HG03097 (cell line): ENCODE results near the gene CELF4.

ENCODE experiments used
- ATAC-seq: cut with Tn5 transposase; IDR thresholded peaks from one replicate; pipeline ENCODE4 v1.9.1; 2021; ENCODE audit not compliant: unreplicated experiment, low FRiP score

The CELF4 gene

GRCh38 chr18:37332628-37333420 is 232.8 kb downstream of the CELF4 start:
- ATAC-seq, result no peak

DNA sequence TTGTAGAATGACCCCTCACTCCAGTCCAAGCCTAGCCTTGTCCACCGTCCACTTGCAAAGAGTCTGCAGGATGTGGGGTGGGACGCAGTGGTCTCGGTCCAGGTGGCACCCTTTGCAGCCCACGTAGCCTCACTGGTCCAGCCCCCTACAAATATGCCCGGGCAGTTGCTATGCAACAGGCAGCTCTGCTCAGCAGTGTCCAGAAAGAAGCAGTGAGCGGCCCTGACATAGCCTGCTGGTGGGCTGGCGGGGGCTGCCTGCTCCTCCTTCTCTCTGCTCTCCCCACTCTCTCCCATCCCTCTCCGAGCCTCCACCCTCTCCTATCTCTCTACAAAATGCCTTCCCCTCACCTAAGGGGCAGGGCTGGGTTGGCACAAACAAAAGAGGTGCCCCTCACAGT is 233.4 kb downstream of the CELF4 start:
- ATAC-seq, result no peak

- ATAC-seq, result no peak
Observed at GRCh38 chr18:37330173-37330572, 235.4 kb downstream of the CELF4 start.

GRCh38 chr18:37328946-37329719 is 236.5 kb downstream of the CELF4 start:
- ATAC-seq, result no peak

- ATAC-seq, result no peak
Observed at GRCh38 chr18:37327063-37327577, 238.5 kb downstream of the CELF4 start.

DNA sequence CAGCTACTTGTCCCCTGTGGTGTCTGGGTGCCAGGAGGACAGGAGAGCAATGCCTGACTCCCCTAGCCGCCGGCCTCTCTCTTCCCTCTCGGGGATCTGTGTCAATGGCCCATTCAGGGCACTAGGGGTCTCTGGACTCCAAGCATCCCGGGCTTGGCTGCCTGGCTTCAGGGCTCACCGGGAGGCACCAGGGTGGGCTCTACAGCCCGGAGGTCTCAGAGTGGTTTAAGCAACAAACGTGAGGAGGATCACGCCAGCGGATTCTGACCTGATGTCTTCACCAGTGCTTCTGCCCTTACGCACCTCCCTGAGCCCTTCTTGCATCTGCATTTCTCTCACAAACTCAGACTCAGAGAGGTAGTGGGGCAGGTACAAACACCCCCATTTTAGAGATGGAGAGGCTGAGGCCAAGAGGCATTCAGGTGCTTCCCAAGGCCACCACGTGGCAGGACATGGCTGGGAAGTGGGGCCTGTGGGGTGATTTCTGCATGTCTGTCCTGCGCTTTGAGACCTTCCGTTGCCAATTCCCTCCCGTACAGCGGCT is 243.0 kb downstream of the CELF4 start:
- peak; percentile 66 for ATAC-seq

- no peak for ATAC-seq
Observed at GRCh38 chr18:37321582-37322491, 243.8 kb downstream of the CELF4 start.

- ATAC-seq, result no peak
Observed at GRCh38 chr18:37320317-37320716, 245.3 kb downstream of the CELF4 start.

DNA sequence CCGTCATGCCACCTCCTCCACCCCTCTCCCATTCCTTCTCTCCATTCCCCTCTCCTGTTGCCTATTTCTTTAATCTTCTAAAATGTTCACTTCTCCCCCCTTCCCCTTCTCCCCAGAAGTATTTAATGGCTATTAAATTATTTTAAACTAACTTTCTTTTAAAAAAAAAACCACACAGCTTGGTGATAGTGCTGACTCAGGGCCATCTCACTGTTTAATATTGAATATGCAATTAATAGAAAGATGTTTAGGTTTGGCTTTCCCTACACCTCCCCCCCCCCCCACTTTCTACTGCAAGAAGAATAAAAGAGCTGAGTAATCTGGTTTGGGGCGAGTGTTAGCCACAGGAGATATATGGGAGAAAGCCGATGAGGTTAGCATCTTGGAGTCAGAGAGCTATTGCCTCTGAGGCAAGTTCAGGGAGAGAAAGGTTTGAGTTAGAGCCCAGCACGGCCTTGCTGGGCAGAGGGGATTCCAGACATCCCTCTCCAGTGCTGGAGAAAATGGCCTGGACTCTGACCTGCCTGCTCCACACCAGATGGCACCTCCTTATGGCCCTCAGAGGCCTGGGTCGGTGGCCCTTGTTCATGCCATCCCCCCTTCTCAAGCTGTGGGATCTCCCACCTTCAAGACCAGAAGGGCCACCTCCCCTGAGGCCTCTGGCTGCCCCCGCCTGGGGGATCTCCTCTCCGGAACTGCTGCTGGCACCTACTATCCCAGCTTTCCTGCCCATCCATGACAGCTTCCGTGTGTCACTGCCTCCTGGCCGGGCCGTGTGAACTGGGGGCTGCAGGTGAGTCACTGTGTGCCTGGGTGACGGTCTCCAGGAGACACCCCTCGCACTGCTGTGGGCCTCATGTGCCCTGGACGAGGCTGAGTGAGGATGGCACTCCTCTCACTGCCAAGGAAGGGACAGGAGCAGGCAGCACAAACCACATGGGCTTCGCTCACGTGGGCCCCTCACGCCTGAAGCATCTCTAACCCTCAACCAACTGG is 246.9 kb downstream of the CELF4 start:
- ATAC-seq, result no peak

DNA sequence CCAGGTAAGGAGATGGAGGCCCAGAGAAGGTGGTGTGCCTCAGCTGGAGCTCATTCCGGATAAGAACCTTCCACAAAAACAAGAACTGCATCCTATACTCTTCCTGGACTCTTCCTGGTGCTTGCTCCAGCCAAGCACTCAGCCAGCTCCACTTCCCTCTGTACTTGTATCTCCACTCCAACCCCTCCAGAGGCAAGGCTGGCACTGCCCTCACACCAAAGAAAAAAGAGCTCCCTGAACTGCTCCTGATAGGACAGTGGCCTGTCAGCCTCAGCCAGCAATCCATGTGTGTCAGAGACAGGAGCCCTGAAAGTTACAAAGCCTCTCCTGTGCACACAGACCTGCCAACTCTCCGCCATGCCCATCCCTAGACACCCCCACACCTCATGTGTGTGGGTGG is 248.1 kb downstream of the CELF4 start:
- no peak for ATAC-seq

- ATAC-seq, result no peak
Observed at GRCh38 chr18:37316468-37316867, 249.1 kb downstream of the CELF4 start.

GRCh38 chr18:37315935-37316334 is 249.7 kb downstream of the CELF4 start:
- ATAC-seq, result no peak

DNA sequence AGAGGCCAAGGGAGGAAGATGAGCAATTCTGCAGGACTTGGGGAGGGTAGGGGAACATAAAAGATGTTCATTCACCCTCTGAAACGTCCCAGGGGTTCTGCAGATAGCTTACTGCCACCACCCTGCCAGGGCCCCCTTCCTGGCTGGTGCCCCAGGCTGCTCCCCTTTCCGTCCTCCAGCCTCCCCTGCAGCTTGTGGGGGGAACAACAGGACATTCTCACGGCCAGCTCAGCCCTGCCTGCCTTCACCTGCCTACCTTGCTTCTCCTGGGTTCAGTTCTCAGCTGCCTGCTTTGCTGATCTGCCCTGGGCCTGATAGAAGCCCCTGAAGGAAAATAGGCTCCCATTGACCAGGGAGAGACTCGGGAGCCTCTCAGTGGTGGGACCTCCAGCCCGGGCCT is 251.1 kb downstream of the CELF4 start:
- no peak for ATAC-seq

- ATAC-seq, result no peak
Observed at GRCh38 chr18:37313624-37314023, 252.0 kb downstream of the CELF4 start.

DNA sequence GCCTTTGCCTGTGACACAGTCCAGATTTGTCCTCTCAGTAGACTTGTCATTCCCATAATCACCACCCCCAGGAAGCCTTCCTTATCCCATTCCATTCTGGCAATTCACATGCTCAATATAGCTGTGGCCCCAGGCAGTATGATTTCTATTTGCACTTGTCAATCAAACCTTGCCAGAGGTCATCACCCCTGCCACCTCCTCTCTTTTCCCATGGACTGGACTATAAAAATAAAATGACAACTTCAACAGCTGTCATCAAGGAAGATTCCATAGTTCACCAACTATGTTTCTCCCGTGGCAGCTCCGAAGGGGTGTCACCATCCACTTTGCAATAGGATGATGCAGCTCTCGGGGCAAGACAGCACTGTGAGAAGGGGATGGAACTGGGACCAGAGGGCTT is 255.7 kb downstream of the CELF4 start:
- ATAC-seq, result no peak

- ATAC-seq, result no peak
Observed at GRCh38 chr18:37309059-37309458, 256.5 kb downstream of the CELF4 start.

- ATAC-seq, result no peak
Observed at GRCh38 chr18:37307181-37307580, 258.4 kb downstream of the CELF4 start.

DNA sequence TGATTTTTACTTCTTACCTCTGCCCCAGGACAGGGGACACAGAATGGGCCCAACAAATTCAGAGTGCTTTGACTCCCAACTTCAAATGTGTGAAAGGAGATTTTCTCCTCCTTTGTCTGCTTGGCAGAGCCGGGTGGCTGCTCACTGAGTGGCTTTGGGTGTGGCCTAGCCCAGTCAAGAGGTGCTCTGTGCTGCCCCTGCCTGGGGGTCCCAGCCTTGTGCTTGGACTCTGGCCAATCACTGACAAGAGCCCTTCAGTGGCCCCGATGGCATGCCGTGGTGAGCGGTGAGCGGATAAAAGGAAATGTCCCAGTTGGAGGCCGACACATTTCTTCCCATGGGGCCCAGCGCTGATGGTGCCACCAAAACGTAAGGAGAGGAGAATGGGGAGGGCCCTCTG is 259.2 kb downstream of the CELF4 start:
- ATAC-seq, result no peak

GRCh38 chr18:37305066-37305465 is 260.5 kb downstream of the CELF4 start:
- no peak for ATAC-seq
